NCI-H1048 (cell line): Measurements from ENCODE around the gene NXPH3.

Experiments
- DNase-seq: peaks from one replicate; lab custom pipeline; 2025; lab: John Stamatoyannopoulos, UW

The NXPH3 gene

GRCh38 chr17:49629447-49629846 lies 53.8 kb downstream of the NXPH3 start:
- no peak for DNase-seq

GRCh38 chr17:49630113-49630900 lies 54.6 kb downstream of the NXPH3 start:
- DNase-seq, result no peak

- no peak for DNase-seq
Measured at GRCh38 chr17:49631496-49631895, 55.8 kb downstream of the NXPH3 start.
